IMR-90 (cell line): ENCODE data around the gene PLD1. TPM values are rescaled to one million over a fixed set of nuclear protein-coding genes. Genes with fewer than 3 reads are reported as not detected.

Experiments used
- ATAC-seq: fragments of 200-7000 bp; cut with Tn5 transposase; 2 replicates; pipeline ENCODE4 v1.9.1; 2020; ENCODE audit warnings: low read depth, mild to moderate bottlenecking, moderate library complexity
- BruUV-seq: library from RNA; stranded (reverse); fragments of 400-500 nt; replicated peaks from 2 replicates; lab custom pipeline; 2021; lab: Mats Ljungman, UMichigan
- CTCF ChIA-PET: fragments of 300-600 bp; formaldehyde crosslinking; extraction: SDS; loops from one replicate; lab custom pipeline; 2021; ENCODE audit warnings: antibody characterized with exemption; lab: Yijun Ruan, JAX
- POLR2A ChIA-PET: fragments of 300-600 bp; sonication (Branson Sonifier 250); formaldehyde crosslinking; loops from one replicate; lab custom pipeline; 2022; ENCODE audit warnings: antibody characterized with exemption; ENCODE audit not compliant: unreplicated experiment; lab: Charles Lee
- DNase-seq: peaks from one replicate; pipeline ENCODE4 v3.0.0; 2013
- H2AFZ ChIP-seq: replicated peaks from 2 replicates; pipeline ENCODE3; 2013; ENCODE audit warnings: low read length, mild to moderate bottlenecking; ENCODE audit not compliant: poor library complexity
- H2AK5ac ChIP-seq: 2 replicates; pipeline ENCODE4 v1.6.1; 2013; ENCODE audit warnings: low read depth, low read length, inconsistent platforms
- H2AK9ac ChIP-seq: replicated peaks from 2 replicates; pipeline ENCODE3; 2013; ENCODE audit warnings: mild to moderate bottlenecking, low read depth, low read length, moderate library complexity; ENCODE audit not compliant: poor library complexity
- H2BK120ac ChIP-seq: 2 replicates; pipeline ENCODE4 v1.6.1; 2013; ENCODE audit warnings: low read depth, low read length, inconsistent platforms
- H2BK15ac ChIP-seq: 3 replicates; pipeline ENCODE4 v1.6.1; 2013; ENCODE audit warnings: low read depth, low read length, inconsistent platforms
- H2BK20ac ChIP-seq: 2 replicates; pipeline ENCODE4 v1.6.1; 2013; ENCODE audit warnings: low read depth, mild to moderate bottlenecking, inconsistent platforms, low read length, moderate library complexity
- H2BK5ac ChIP-seq: 2 replicates; pipeline ENCODE4 v1.6.1; 2013; ENCODE audit warnings: mild to moderate bottlenecking, low read depth, low read length, inconsistent platforms; ENCODE audit not compliant: poor library complexity, severe bottlenecking
- H3K14ac ChIP-seq: replicated peaks from 2 replicates; pipeline ENCODE4 v1.6.1; 2013; ENCODE audit warnings: low read depth, low read length, inconsistent platforms
- H3K18ac ChIP-seq: 2 replicates; pipeline ENCODE4 v1.6.1; 2013; ENCODE audit warnings: low read depth, low read length, control low read depth
- H3K23ac ChIP-seq: 2 replicates; pipeline ENCODE4 v1.6.1; 2013; ENCODE audit warnings: low read depth, low read length, inconsistent platforms
- H3K27ac ChIP-seq: 2 replicates; pipeline ENCODE4 v1.5.1; 2013; ENCODE audit warnings: mild to moderate bottlenecking, control low read depth, low read length; ENCODE audit not compliant: insufficient read depth
- H3K27me3 ChIP-seq: 2 replicates; pipeline ENCODE4 v1.6.1; 2013; ENCODE audit warnings: low read length; ENCODE audit not compliant: control insufficient read depth, insufficient read depth
- H3K36me3 ChIP-seq: 2 replicates; pipeline ENCODE4 v1.6.1; 2013; ENCODE audit warnings: low read length, mixed read lengths; ENCODE audit not compliant: control insufficient read depth, insufficient read depth
- H3K4ac ChIP-seq: 2 replicates; pipeline ENCODE4 v1.6.1; 2013; ENCODE audit warnings: low read depth, low read length, inconsistent platforms
- H3K4me1 ChIP-seq: 2 replicates; pipeline ENCODE4 v1.6.1; 2013; ENCODE audit warnings: low read length, mixed read lengths; ENCODE audit not compliant: control insufficient read depth, insufficient read depth
- H3K4me2 ChIP-seq: 2 replicates; pipeline ENCODE4 v1.6.1; 2013; ENCODE audit warnings: low read depth, mild to moderate bottlenecking, control low read depth, low read length, moderate library complexity
- H3K4me3 ChIP-seq: 2 replicates; pipeline ENCODE4 v1.5.1; 2013; ENCODE audit warnings: low read depth, mild to moderate bottlenecking, control low read depth, low read length, moderate library complexity; ENCODE audit not compliant: insufficient read depth
- H3K56ac ChIP-seq: 2 replicates; pipeline ENCODE4 v1.6.1; 2013; ENCODE audit warnings: low read length, inconsistent platforms; ENCODE audit not compliant: insufficient read depth; ENCODE audit errors: extremely low read depth
- H3K79me1 ChIP-seq, 2 experiments: 2 replicates each; pipeline ENCODE4 v1.6.1; 2013; ENCODE audit warnings: low read length in 2 of 2, inconsistent platforms in 1 of 2, low read depth in 1 of 2
- H3K9ac ChIP-seq: 2 replicates; pipeline ENCODE4 v1.6.1; 2013; ENCODE audit warnings: low read depth, low read length, control low read depth
- H3K9me1 ChIP-seq: 2 replicates; pipeline ENCODE4 v1.6.1; 2013; ENCODE audit warnings: low read length, inconsistent platforms; ENCODE audit not compliant: insufficient read depth
- H3K9me3 ChIP-seq: 2 replicates; pipeline ENCODE4 v1.6.1; 2013; ENCODE audit warnings: low read length; ENCODE audit not compliant: control insufficient read depth, insufficient read depth
- H4K20me1 ChIP-seq: 2 replicates; pipeline ENCODE4 v1.6.1; 2013; ENCODE audit warnings: low read length, inconsistent platforms; ENCODE audit not compliant: insufficient read depth
- H4K5ac ChIP-seq: 2 replicates; pipeline ENCODE4 v1.6.1; 2013; ENCODE audit warnings: mild to moderate bottlenecking, low read depth, low read length, control low read depth
- H4K8ac ChIP-seq, 2 experiments: 2 replicates each; pipeline ENCODE4 v1.6.1; 2013; ENCODE audit warnings: low read depth in 2 of 2, low read length in 2 of 2, control low read depth in 1 of 2, inconsistent platforms in 1 of 2
- H4K91ac ChIP-seq: 2 replicates; pipeline ENCODE4 v1.6.1; 2013; ENCODE audit warnings: low read depth, low read length, inconsistent platforms; ENCODE audit not compliant: insufficient read depth
- BHLHE40 ChIP-seq: fragments of 150-350 bp; IDR thresholded peaks from 2 replicates; pipeline ENCODE4 v1.6.1; 2016; ENCODE audit warnings: mild to moderate bottlenecking, low read depth, low read length
- CEBPB ChIP-seq: IDR thresholded peaks from 2 replicates; pipeline ENCODE4 v1.6.1; 2012; ENCODE audit warnings: low read depth, low read length, improper control_type of control experiment
- CHD1 ChIP-seq: IDR thresholded peaks from 2 replicates; pipeline ENCODE4 v1.6.1; 2012; ENCODE audit warnings: low read depth, low read length, improper control_type of control experiment
- CTCF ChIP-seq: conservative IDR thresholded peaks from 2 replicates; pipeline ENCODE4 v1.5.1; 2012; ENCODE audit warnings: mild to moderate bottlenecking, low read depth, low read length, improper control_type of control experiment
- ELK1 ChIP-seq: fragments of 150-350 bp; IDR thresholded peaks from 2 replicates; pipeline ENCODE4 v1.6.1; 2016; ENCODE audit warnings: low read depth, mild to moderate bottlenecking, low read length, moderate library complexity, borderline replicate concordance
- FOS ChIP-seq: fragments of 150-350 bp; IDR thresholded peaks from 2 replicates; pipeline ENCODE4 v1.6.1; 2016; ENCODE audit warnings: low read depth, low read length
- MAFK ChIP-seq: IDR thresholded peaks from 2 replicates; pipeline ENCODE4 v1.6.1; 2012; ENCODE audit warnings: low read depth, low read length, improper control_type of control experiment
- MAZ ChIP-seq: IDR thresholded peaks from 2 replicates; pipeline ENCODE4 v1.6.1; 2012; ENCODE audit warnings: low read depth, mild to moderate bottlenecking, low read length, improper control_type of control experiment, moderate library complexity, borderline replicate concordance
- MXI1 ChIP-seq: IDR thresholded peaks from 2 replicates; pipeline ENCODE4 v1.6.1; 2012; ENCODE audit warnings: low read depth, mild to moderate bottlenecking, low read length, moderate library complexity, borderline replicate concordance
- NFE2L2 ChIP-seq: fragments of 150-350 bp; IDR thresholded peaks from 2 replicates; pipeline ENCODE4 v1.6.1; 2016; ENCODE audit warnings: low read depth, mild to moderate bottlenecking, low read length
- POLR2A ChIP-seq: IDR thresholded peaks from 2 replicates; pipeline ENCODE4 v1.6.1; 2012; ENCODE audit warnings: mild to moderate bottlenecking, low read depth, low read length
- RAD21 ChIP-seq: IDR thresholded peaks from 2 replicates; pipeline ENCODE4 v1.6.1; 2012; ENCODE audit warnings: low read length, improper control_type of control experiment
- RCOR1 ChIP-seq: IDR thresholded peaks from 2 replicates; pipeline ENCODE4 v1.6.1; 2012; ENCODE audit warnings: mild to moderate bottlenecking, low read length, improper control_type of control experiment; ENCODE audit not compliant: insufficient replicate concordance
- RFX5 ChIP-seq: IDR thresholded peaks from 2 replicates; pipeline ENCODE4 v1.8.0; 2012; ENCODE audit warnings: low read depth, mild to moderate bottlenecking, low read length, moderate library complexity
- SMC3 ChIP-seq: fragments of 150-350 bp; IDR thresholded peaks from 2 replicates; pipeline ENCODE4 v1.6.1; 2016; ENCODE audit warnings: low read depth, mild to moderate bottlenecking, antibody characterized with exemption, low read length, moderate library complexity
- USF2 ChIP-seq: fragments of 150-350 bp; IDR thresholded peaks from 2 replicates; pipeline ENCODE4 v1.6.1; 2017; ENCODE audit warnings: mild to moderate bottlenecking, antibody characterized with exemption, low read length, low read depth
- WGBS, 2 experiments: methylation state at CpG; one replicate each; pipeline versions ENCODE4 v1.1.5 to v1.1.7; 2013; ENCODE audit warnings: missing lambda C conversion rate in 2 of 2; ENCODE audit not compliant: insufficient read length in 1 of 2; ENCODE audit errors: extremely low coverage in 2 of 2; 5-methylcytosine and 5-hydroxymethylcytosine counted together
- dilution Hi-C: fragments of 300-500 bp; cut with HindIII; formaldehyde crosslinking; loops from one replicate; pipeline ENCODE4 v1.14.3; 2018; ENCODE audit warnings: low sequenced_read_pairs; ENCODE audit not compliant: unreplicated experiment
- in situ Hi-C: fragments of 300-500 bp; cut with MboI; formaldehyde crosslinking; loops from 3 replicates; pipeline ENCODE4 v1.14.3; 2019; ENCODE audit warnings: low sequenced_read_pairs, inconsistent platforms, mixed read lengths
- intact Hi-C: fragments of 100-400 bp; cut with micrococcal nuclease; formaldehyde crosslinking; loops from 2 replicates; pipeline ENCODE4 v1.10.0; 2022
- polyA plus RNA-seq, 3 experiments: library from polyadenylated mRNA; depleted of rRNA; stranded (reverse); fragments of >200 nt; gene quantifications; 2 replicates each; pipeline ENCODE4 v1.2.3, GENCODE V29; 2012; ENCODE audit warnings: low replicate concordance in 1 of 3
- total RNA-seq: library from RNA; depleted of rRNA; stranded (reverse); fragments of >200 nt; gene quantifications from 2 replicates; pipeline ENCODE4 v1.2.3, GENCODE V29; 2012

Gene PLD1
- total and polyA plus RNA-seq, 2 of the 4 experiments (the other 2 are of a cell fraction) = 3.3 to 9.7 TPM

DNA sequence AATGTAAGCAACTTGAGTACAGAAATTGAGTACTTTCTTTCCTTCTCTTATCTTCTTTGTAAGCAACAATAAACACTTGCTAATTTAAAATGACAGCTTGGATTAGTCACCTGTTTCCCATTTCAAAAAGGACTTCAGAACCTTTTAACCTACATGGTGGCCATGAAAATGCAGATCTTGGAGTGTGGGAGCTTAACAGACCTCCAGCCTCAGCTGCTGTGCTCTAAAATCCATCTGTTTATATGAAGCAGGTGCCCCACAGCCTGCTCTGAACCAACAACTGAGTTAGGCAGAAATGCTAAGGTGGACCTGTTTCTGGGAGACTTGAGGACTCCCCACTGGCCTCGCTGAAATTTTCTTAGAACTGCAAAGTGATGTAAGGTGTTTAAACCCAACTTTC is 259.0 kb downstream of the PLD1 start:
- no peak overlapping the region for H2BK15ac ChIP-seq
- H2AFZ ChIP-seq = no peak overlapping the region
- no peaks in the 10 kb centered on the region for H3K27me3 ChIP-seq
- ChIA-PET POLR2A (no interaction called here), CTCF (interaction anchor here (0.6 kb wide), 1 partner anchor 930 kb away, joined by 3 read pairs; no protein-coding TSS in a partner anchor)
- no peak overlapping the region for H2BK120ac ChIP-seq
- no peak overlapping the region for H3K18ac ChIP-seq
- TF ChIP-seq RFX5 = no peak
- TF ChIP-seq MAZ = no peak
- no peak for TF ChIP-seq CTCF
- no peak for TF ChIP-seq RAD21
- TF ChIP-seq RCOR1 = no peak
- TF ChIP-seq MAFK = no peak
- TF ChIP-seq NFE2L2 = no peak
- TF ChIP-seq SMC3 = no peak
- no peak for TF ChIP-seq MXI1
- no peak for TF ChIP-seq POLR2A
- no peak for TF ChIP-seq CHD1
- TF ChIP-seq CEBPB = no peak
- TF ChIP-seq ELK1 = no peak
- no peak for TF ChIP-seq USF2
- no peak for TF ChIP-seq FOS
- no peak for TF ChIP-seq BHLHE40
- no peaks in the 10 kb centered on the region for H4K20me1 ChIP-seq
- H3K4me2 ChIP-seq = no peak overlapping the region
- no CpG with 5 or more reads among the region's 1 CpG for WGBS, 2 experiments
- no peak overlapping the region for H3K14ac ChIP-seq
- H3K23ac ChIP-seq = no peak overlapping the region
- no peaks in the 10 kb centered on the region for H3K4me1 ChIP-seq
- H3K36me3 ChIP-seq = no peaks in the 10 kb centered on the region
- BruUV-seq = no TSS peak
- DNase-seq (no peak), ATAC-seq (no peak)
- H2BK5ac ChIP-seq = no peak overlapping the region
- dilution Hi-C loops (no loop called here), in situ Hi-C loops (no loop called here), intact Hi-C loops (no loop called here)
- no peaks in the 10 kb centered on the region for H3K79me1 ChIP-seq
- no peak overlapping the region for H3K56ac ChIP-seq
- H4K5ac ChIP-seq = no peak overlapping the region
- no peaks in the 10 kb centered on the region for H3K9me1 ChIP-seq
- no peak overlapping the region for H2BK20ac ChIP-seq
- H4K8ac ChIP-seq = no peak overlapping the region
- H3K9ac ChIP-seq = no peak overlapping the region
- no peak overlapping the region for H2AK9ac ChIP-seq
- H3K4me3 ChIP-seq = no peak overlapping the region
- no peak overlapping the region for H3K4ac ChIP-seq
- H2AK5ac ChIP-seq = no peak overlapping the region
- H4K91ac ChIP-seq = no peak overlapping the region
- H3K27ac ChIP-seq = no peak overlapping the region
- no peaks in the 10 kb centered on the region for H3K9me3 ChIP-seq
